ENCODE measurements around the gene TMX3.

TMX3 gene

GRCh38 chr18:68714712-68715496 is at the start of gene TMX3:
TSS of gene TMX3 (minus strand) at chr18:68715108. CDS start at chr18:68714981, 127 bp downstream.
- DNase-seq (ENCODE audit: low spot score) = peak; percentile 92

DNA sequence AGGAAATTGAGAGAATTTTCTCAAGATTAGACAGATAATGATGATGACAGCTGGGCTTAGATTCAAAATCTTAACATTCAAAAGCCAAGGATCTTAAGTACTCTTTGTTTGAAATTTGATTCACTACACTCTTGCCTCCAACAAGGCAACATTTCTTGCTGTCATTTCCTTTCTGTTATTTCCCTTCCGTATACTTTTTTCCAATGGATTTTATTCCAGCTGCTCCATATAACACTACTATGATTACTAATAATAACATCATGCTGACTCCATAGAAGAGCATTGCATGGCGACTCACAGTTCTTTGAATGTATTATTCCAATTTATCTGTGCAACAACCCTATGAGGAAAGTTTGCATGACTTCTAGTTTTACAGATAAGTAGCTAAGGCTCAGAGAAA is 49.1 kb upstream of the TMX3 start:
- no peak for DNase-seq (ENCODE audit: low spot score)

DNA sequence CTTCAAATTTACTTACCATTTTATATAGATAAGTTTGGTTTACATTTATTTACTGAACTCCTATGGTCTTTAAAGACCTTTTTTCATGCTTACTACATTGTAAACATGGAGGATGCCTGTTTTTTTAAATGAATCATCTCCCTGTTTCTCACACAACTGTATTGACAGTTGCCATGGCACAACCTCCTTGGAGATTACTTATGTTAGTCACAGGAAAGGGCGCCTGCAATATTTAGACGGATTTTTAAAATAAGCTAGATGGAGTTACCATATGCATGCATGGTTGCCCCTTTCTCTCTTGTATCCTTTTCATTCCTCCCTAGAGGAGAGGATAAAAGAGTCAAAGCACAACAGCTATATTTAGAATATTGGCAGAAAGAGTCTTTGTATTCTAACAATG is 48.2 kb upstream of the TMX3 start:
- DNase-seq (ENCODE audit: low spot score) = no peak

DNA sequence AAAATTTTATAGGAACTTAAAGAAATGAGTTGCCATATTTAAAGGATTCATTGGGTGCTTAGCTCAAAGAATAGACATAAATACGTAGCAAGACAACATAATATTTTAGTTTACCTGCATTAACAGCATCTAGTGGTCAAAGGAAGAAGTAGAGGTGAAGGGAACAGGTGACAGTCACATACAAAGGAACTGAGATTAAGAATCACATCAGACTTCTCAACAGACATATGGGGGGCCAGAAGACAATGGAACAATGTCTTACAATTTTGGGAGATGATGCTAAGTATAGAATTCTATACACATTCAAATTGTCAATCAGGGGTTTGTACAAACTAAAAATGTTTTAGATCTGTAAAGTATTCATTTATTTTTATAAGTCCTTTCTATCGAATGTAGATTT is 44.4 kb upstream of the TMX3 start:
- no peak for DNase-seq (ENCODE audit: low spot score)

DNA sequence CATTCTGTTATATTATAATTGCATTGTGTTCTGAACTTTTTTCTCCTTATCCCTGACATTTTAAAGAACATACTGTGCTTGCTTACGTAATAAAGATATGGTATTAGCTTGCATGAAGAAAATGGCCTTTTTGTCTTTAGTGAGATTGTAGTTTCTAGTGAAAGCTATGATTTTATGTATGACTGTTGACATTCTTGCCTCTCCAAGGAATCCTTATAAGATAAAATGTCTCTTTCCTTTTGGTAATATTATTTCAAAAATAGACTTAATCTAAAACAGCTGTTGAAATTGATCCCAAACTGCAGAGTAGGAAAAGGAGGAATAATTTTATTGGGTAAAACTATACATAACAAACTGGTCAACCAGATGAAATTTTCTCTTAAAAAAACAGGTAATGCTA is 42.2 kb upstream of the TMX3 start:
- no peak for DNase-seq (ENCODE audit: low spot score)

- no peak for DNase-seq (ENCODE audit: low spot score)
Measured at GRCh38 chr18:68742206-68742605, 27.3 kb upstream of the TMX3 start.

DNA sequence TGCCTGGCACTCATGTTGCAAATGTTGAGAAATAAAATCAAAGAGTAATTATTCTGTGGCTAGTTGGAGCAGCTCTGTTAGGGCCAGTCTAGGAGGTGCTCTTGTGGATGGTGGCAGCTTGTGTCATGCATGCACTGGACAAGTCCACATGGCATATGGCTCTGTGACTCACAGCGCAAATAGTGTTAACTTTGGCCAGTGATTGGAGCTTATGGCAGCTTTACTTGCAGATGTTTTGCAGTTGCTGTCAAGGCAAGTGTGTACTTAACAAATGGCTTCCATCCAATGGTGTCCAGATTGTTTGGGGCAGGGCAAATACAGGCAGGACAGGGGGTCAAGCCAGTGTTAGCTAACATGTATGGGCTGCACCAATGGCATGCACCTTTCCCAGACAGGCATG is 26.1 kb upstream of the TMX3 start:
- no peak for DNase-seq (ENCODE audit: low spot score)

- no peak for DNase-seq (ENCODE audit: low spot score)
Measured at GRCh38 chr18:68739462-68739861, 24.6 kb upstream of the TMX3 start.

- no peak for DNase-seq (ENCODE audit: low spot score)
Measured at GRCh38 chr18:68738564-68738963, 23.7 kb upstream of the TMX3 start.

DNA sequence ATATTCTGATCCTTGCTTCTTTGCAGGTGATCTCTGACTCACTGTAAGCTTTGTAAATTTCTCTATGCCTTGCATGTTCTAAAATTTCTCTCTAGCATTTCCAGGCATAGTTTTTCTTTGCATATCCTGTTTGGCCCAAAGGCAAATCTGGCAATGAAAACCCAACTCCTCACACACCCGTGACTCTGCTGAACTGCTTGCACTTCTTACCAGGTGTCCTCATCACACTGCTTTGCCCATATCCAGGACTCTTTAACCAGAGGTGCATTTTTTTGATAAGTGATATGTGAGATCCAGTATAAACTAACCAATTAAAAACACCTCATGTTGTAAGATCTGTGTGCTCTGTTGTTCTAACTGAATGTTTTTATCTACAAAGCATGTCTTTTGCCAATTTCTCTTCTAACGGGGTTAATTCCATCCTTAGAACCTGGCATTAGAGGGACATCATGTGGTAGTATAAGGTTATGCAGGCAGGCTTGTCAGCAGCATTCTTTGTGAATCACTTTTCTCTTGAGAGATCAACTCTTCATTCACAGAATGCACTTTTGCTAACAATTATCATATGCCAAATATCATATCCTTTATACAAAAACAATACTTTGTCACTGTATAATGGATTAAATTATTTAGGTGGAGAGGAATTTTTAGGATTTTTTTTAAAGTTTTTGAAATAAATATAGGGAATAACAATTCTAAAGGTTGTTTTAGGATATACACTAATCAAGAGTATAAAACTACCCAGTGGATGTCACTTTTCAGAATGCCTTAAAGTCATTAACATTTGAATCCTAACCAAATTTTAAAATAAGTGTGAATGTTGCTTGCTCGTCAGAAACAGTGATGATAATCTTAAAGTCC is 20.8 kb upstream of the TMX3 start:
- DNase-seq (ENCODE audit: low spot score) = no peak

GRCh38 chr18:68734308-68734707 is 19.4 kb upstream of the TMX3 start:
- DNase-seq (ENCODE audit: low spot score) = no peak

- DNase-seq (ENCODE audit: low spot score) = no peak
Measured at GRCh38 chr18:68733707-68734106, 18.8 kb upstream of the TMX3 start.

DNA sequence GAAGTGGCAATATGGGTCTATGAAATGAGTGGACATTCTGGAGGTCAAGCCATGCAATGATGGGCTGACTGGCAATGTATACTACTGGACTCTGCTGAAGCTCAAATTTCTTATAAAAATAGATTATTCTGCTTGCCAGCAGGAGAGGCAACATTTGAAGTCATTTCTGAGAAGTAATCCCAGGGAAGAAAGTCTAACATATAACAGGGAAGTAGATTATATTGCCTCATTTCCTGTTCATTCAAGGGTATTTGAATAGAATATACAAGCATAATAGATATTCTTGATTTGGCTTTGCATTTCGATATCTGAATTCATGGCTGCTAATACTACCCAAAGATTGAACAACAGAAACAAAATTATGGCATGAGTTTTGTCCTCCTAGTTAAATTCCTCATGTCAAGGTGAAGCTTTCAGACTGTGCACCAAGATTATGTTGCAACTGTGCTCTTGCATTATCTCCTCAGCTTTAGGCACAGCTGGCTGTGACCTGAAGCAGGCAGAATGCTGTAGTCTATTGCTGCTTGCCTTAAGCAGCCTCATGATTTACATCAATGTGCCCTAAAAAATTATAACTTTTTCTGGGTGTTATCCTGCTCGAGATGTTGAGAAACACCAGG is 13.3 kb upstream of the TMX3 start:
- no peak for DNase-seq (ENCODE audit: low spot score)

GRCh38 chr18:68727506-68727905 is 12.6 kb upstream of the TMX3 start:
- no peak for DNase-seq (ENCODE audit: low spot score)

DNA sequence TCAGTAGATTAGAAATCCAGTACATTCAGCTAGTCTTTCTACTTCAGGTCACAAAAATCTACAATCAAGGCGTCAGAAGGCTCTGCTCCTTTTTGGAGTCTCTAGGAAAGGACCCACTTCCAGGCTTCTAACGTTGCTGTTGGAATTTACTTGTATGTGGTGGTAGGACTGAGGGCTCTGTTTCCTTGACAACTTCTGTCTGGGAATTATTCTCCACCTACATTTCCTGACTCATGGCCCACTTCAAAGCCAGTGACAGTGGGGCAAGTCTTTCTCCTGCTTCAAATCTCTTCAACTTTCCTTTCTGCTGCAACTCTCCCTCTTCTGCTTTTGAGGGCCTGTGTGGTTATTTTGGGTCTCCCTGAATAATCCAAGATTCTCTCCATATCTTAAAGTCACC is 10.4 kb upstream of the TMX3 start:
- no peak for DNase-seq (ENCODE audit: low spot score)

- DNase-seq (ENCODE audit: low spot score) = no peak
Measured at GRCh38 chr18:68724021-68724420, 9.1 kb upstream of the TMX3 start.

DNA sequence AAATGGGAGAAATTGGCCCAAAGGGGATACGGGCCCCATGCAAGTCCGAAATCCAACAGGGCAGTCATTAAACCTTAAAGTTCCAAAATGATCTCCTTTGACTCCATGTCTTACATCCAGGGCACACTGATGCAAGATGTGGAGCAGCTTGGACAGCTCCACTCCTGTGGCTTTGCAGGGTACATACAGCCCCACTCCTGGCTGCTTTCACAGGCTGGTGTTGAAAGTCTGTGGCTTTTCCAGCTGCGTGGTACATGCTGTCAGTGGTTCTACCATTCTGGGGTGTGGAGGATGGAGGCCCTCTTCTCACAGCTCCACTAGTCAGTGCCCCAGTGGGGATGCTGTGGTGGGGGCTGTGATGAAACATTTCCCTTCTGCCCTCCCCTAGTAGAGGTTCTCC is 8.6 kb upstream of the TMX3 start:
- no peak for DNase-seq (ENCODE audit: low spot score)

- no peak for DNase-seq (ENCODE audit: low spot score)
Measured at GRCh38 chr18:68722821-68723220, 7.9 kb upstream of the TMX3 start.

DNA sequence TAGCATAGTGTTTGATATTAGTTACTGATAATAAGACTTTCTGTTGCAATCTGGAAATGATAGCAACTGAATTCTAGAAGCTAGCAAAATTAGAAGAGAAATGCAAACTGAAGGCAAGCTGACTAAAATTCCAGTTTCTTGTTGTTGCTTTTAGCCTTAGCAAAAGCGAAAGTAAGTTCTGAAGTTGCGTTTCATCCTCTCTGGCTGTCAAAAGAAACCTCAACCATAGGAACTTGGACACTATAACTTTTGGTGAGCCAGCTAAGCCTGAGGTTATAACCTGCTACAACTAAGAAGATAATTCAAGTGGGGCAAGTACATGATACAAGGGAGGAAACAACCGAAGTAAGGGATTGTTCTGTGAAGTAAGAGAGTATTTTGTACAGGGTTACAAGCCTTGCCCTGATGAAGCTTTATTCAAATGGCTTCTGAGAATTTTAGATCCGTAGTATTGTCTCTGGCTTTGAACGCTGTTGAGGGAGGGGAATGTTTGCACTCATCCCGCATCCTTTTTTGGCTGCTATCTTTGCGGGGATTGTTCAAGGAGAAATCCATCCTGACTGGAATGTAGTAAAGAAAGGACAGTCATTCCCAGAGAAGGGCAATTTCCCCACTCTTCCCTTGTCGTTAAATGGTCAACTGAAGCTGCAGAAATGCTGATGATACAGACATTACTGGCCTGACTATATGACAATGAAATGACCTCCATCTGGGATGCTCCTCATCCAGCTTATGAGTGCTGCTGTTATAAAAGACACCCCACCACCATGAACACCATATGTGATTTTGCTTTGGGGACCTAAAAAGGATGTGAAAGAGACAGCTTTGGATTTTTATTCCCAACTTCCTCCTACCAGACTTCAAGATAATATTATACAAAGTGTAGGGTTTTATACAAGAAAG is 7.0 kb upstream of the TMX3 start:
- no peak for DNase-seq (ENCODE audit: low spot score)

GRCh38 chr18:68714366-68714711 is 569 bp downstream of the TMX3 start:
- no peak for DNase-seq (ENCODE audit: low spot score)

DNA sequence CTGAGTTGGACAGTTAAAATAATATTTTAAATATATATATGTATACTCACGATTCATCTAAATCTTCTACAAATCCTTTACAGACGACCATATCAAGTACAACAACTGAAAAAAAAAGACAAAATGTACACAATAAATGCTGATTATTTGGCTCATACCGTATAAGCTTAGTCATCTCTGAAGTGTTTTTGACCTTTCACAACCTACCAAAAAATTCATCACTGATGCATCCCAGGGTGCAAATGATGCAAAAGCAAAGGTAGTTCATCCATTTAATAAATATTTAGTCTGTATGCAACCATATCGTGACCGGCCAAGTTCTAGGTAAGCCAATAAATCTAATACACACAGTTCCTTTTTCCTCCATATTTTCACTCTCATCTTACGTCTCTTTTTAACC is 1.1 kb downstream of the TMX3 start:
- DNase-seq (ENCODE audit: low spot score) = no peak

GRCh38 chr18:68713131-68713530 is 1.8 kb downstream of the TMX3 start:
- no peak for DNase-seq (ENCODE audit: low spot score)
